Ecto neural progenitor cell (in vitro differentiated cells): Measurements from ENCODE around the gene FRMD5.
A peak's percentile ranks its signal among the peaks of the same experiment; 100 is the strongest.
"Not testable (repeated sequence)": the region's sequence is repeated elsewhere in the genome, so short reads cannot be mapped to it uniquely, and the experiment has no call there.

ENCODE experiments used
- DNase-seq: peaks from one replicate; pipeline ENCODE4 v3.0.0-alpha.2; 2018; ENCODE audit warnings: low spot score

The FRMD5 gene

GRCh38 chr15:43889042-43889441 lies 306.0 kb downstream of the FRMD5 start:
- no peak for DNase-seq

DNA sequence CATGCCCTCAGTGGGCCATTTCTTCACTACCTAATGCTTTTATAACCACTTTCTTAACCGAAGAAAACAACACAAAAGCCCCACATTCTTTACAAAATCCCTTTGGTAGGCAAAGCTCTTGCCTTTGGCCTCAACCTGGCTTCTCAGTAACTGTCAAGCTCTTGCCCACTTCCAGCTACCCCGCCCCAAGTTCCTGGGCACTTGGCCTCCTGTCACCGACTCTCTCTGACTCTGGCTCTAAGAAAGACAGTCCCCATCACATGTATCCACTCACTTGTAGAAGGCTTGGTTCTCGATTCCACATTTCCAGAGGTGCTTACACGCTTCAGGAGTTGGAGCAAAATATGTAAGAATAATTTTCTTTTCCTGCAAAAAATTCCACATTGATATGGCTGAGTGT lies 307.2 kb downstream of the FRMD5 start:
- DNase-seq = no peak

DNA sequence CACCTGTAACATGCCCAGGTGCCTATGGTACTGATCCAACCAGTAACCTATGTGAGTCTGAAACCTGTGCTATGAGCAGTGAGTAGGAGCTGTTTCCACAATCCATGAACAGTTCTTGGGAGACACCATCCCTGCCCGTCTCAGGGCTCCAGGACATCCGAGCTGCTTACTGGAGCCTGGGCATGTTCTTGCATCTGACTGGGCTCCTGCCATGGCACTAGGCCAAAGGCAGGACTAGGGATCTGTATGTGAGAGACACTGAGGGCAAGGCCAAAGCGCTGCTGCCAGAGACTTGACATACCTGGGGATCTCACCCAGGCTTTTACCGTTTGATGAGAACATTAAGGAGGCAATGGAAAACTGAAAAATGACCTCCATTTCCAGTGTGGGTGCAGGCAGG lies 308.5 kb downstream of the FRMD5 start:
- DNase-seq = no peak

- DNase-seq = no peak
These were observed 311.5 kb downstream of the FRMD5 start for GRCh38 chr15:43883571-43883970.

GRCh38 chr15:43881944-43882343 lies 313.1 kb downstream of the FRMD5 start:
- no peak for DNase-seq

- no peak for DNase-seq
These were observed 313.8 kb downstream of the FRMD5 start for GRCh38 chr15:43881245-43881644.

DNA sequence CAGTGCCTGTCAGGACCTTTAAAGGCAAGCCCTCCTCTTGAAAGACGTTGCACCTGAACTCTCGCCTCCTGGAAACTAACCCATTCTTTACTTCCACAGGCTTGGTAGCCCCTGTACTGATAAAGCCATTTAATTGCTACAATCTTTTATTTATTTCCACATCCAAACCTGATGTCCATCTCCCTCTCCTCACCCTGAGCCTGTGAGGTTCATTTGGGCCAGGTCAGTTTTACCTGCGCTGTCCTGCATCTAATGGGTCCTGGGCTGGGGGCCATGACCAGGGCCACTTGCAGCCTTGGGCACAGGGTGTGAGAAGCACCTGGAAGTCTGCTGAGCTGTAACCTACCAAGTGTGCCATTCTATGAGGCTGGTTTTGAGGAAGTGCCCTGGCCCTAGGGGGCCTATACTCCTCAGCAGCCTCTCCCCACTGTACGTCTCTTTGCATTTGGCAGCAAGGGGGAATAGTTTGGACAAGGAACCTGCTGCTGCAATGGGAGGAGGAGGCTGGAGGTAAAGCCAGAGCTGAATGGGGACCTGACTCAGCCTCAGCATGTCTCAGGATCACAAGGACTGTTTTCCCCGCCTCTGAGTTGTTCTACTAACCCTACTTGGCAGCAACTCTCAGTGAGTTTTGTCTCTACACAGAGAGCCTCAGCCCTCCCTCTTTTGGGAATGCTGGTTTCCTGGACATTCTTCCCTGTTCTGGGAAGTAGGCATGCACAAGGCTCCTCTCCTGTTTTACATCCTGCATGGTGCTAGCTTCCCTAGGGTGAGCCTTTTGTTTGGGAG lies 314.5 kb downstream of the FRMD5 start:
- no peak for DNase-seq

DNA sequence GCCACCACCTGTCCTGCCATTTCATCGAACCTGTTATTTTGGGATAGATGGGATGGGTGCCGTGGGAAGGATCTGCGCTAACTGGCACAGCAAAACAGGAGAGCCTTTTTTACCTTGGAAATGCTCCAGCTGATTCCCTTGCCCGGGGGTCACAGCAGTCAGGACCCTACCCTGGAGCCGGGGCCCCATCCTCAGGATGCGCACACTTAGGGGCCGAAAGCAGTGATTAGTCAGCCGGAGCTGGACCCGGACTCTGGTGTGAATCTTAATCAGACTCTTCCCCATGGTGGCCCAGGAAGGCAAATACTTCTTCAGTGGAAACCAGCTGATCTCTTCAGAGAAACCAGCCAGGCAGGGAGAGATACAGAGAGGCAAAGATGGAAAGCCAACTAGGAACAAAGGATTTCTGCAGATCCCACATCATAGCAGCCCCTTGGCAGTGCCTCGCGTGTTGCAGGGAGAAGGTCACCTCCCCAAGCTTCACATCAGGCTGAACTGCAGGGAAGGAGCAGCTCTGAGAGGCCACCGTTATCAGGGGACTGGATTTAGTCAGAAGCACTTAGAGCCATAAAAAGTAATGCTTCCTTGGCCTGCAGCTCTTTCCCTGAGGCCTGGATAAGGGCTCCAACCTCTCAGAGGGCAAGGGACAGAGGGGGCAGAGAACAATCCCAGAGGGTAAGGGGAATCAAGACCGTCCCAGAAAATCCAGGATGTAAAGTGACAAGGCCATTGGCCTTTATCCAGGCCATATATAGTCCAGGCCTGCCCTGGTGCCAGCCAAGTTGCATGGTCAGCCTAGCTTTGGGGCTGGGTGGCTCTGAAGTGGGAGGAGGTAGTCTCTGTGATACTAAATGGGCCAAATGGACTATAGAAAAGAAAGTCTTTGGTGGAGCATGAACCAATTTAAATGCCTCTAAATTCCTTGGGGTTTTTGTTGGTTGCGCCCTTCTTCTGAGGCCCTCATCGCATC lies 315.4 kb downstream of the FRMD5 start:
- DNase-seq = no peak

DNA sequence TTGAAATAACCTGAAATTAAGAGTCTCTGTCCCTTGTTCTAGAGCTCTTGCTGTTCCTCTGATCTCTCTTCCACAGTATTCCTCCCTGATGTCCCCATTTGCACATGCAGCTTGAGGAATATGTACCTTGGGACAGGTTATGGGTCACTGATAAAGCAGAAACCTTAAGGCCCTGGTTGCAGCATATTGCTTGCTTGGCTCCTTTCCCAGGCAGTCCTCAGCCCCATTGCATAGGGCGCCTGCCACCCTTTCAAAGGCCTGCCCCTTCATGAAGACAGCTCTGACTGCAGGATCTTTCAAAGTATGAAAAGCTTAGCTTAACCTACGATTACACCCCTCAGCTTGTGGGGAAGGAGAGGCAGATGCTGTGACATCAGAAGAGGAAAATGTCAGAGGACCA lies 316.6 kb downstream of the FRMD5 start:
- DNase-seq = no peak

DNA sequence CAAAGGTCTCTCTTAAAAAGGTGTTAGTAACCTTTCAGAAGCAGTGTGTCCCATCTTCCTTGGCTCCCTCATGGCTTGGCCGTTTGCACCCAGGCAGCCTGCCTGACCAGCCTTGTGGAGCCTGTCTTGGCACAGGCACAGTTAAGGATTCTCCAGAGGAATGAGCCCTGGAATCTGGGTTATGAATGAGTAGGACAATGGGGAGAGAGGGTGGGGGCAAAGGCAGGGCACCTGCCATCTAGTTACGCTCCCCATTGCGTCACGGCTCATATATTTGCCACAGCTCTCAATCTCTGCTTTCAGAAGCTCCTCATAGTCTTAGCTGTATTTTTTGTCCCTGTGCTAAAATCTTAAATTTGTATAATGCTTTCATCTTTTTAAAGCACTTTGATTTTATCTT lies 317.7 kb downstream of the FRMD5 start:
- no peak for DNase-seq

- no peak for DNase-seq
These were observed 318.2 kb downstream of the FRMD5 start for GRCh38 chr15:43876872-43877271.

- DNase-seq = no peak
These were observed 321.4 kb downstream of the FRMD5 start for GRCh38 chr15:43873651-43874050.

GRCh38 chr15:43872416-43873020 lies 322.6 kb downstream of the FRMD5 start:
- DNase-seq = peak; percentile 57

GRCh38 chr15:43871835-43872234 lies 323.2 kb downstream of the FRMD5 start:
- no peak for DNase-seq

DNA sequence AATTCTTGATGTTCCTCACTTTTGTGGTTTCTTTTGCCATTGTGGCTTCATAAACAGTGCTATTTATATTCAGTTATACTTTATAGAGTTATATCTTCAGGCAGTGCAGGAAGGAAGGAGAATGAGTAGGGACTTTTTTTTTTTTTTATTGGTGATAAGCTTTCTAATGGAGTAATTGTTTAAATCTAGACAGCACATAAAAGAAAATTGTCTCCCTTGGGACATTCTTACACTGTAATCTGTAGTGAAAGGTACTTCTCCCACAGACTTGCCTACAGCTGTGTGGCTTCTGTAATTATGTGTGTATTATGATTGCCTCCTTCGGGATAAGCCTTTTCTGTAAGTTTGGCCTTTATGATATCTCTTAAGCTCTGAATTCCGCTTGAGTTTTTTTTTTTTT lies 326.7 kb downstream of the FRMD5 start:
- DNase-seq = no peak

GRCh38 chr15:43867096-43867495 lies 328.0 kb downstream of the FRMD5 start:
- no peak for DNase-seq

GRCh38 chr15:43866636-43867035 lies 328.4 kb downstream of the FRMD5 start:
- DNase-seq = not testable (repeated sequence)

GRCh38 chr15:43859546-43859945 lies 335.5 kb downstream of the FRMD5 start:
- no peak for DNase-seq

DNA sequence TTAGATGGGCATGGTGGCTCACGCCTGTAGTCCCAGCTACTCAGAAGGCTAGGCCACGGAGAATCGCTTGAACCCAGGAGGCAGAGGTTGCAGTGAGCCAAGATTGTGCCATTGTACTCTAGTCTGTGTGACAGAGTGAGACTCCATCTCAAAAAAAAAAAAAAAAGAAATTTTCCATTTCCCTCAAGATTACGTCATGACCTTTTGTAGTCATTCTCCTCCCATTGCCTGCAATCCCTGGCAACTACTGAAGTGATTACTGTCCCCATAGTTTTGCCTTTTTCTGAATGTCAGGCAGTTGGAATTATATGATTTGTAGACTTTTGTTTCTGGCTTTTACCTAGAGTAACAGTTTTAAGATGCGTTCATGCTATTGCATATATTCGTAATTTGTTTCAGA lies 340.3 kb downstream of the FRMD5 start:
- DNase-seq = no peak

DNA sequence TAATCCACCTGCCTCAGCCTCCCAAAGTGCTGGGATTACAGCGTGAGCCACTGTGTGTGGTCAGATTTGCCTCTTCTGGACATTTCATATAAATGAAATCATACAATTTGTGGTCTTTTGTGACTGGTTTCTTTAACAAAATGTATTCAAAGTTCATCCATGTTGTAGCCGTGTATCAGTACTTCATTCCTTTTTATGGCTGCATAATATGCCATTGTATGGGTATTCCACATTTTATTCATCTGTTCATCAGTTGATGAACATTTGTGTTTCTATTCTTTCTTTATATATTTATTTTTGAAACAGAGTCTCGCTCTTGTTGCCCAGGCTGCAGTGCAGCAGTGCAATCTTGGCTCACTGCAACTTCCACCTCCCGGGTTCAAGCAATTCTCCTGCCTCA lies 342.5 kb downstream of the FRMD5 start:
- DNase-seq = no peak

DNA sequence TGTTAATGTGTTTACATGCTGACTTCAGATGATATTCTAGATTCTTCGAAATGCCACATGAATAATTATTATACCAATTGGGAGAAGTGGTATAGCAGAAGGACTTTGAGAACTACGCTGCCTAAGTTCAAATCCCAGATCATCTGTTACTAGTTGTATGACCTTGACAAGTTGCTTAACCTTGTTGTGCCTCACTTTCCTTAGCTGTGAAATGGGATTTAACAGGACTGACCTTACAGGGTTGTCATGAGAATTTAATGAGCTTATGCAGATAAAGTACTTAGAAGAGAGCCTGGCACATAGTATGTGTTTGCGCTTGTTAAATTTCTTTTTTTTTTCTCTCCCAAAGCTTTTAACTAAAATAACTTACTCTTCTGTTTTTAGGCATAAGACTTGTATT lies 343.8 kb downstream of the FRMD5 start:
- DNase-seq = no peak

DNA sequence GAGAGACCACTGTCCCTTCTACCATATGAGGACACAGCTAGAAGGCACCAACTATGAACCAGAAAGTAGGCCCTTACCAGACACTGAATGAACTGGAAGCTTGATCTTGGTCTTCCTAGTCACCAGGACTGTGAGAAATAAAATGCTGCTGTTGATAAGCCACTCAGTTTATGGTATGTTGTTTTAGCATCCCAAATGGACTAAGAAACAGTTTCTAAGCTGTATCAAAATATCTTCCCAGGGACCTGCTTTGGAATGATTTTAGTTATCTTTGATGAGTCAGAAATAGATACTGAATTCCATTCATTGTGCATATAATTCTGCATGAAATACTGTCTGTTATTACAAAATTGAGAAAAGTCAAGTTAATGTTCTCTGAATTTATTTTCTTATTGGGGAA lies 349.6 kb downstream of the FRMD5 start:
- DNase-seq = no peak

GRCh38 chr15:43832485-43832884 lies 362.6 kb downstream of the FRMD5 start:
- not testable (repeated sequence) for DNase-seq
